Activated CD8-positive, alpha-beta memory T cell treated with anti-CD3 and anti-CD28 coated beads, Interleukin-2, amount 50 U/mL, for 4 hours (primary cell): Measurements from ENCODE around the gene KRTAP4-5.
"Not testable (repeated sequence)": the region's sequence is repeated elsewhere in the genome, so short reads cannot be mapped to it uniquely, and the experiment has no call there.

Source experiments
- DNase-seq: peaks from one replicate; pipeline ENCODE4 v3.0.0-alpha.2; 2020

Gene KRTAP4-5

DNA sequence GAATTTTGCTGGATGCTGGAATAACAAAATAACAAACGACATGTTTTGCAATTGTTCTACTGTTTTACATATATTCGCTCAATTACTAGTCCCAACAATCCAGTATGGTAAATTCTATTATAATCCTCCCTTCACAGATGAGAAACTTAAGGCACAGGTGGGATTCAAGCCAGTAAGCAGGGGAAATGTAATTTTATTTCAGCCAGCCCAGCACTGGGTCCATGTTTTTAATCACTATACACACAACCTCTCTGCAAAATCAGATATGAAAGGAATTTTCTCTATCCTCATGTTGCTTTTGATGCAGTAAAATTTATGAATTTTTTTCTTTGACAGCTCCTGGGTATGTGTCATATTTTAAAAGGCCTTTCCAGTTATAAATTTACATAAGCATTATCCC lies 4.4 kb downstream of the KRTAP4-5 start:
- DNase-seq, result no peak

DNA sequence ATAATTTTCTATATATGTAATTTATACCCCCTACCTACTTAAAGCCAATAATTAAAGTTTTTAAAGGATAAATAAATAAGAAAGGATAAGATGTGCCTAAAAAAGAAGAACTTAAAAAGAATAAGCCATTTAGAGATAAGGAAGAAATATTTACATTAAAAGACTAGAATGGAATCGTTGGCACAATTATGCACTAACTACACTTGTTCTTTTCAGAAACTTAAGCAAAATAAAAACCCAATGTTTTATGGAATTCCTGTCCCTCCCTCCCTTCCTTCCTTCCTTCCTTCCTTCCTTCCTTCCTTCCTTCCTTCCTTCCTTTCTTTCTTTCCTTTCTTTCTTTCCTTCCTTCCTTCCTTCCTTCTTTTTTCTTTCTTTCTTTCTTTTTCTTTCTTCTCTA lies 4.8 kb downstream of the KRTAP4-5 start:
- no peak for DNase-seq

DNA sequence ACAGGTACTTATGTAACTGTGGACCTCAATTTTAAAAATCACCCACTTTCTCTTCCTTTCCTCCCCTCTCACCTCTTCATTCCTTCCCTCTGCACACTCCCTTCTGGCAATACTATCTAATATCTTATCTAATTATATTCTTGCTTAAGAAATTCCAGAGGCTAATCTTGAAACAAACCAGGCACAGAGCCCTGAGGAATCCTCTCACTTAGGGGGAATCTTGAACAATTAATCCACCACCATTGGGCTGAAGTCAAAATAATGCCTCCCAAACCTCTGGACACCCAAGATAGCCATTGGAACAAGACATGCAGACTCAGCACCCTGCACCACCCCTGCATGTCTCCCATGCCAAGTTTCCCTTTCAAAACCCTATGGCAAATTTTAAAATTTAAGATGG lies 8.3 kb downstream of the KRTAP4-5 start:
- DNase-seq, result no peak

DNA sequence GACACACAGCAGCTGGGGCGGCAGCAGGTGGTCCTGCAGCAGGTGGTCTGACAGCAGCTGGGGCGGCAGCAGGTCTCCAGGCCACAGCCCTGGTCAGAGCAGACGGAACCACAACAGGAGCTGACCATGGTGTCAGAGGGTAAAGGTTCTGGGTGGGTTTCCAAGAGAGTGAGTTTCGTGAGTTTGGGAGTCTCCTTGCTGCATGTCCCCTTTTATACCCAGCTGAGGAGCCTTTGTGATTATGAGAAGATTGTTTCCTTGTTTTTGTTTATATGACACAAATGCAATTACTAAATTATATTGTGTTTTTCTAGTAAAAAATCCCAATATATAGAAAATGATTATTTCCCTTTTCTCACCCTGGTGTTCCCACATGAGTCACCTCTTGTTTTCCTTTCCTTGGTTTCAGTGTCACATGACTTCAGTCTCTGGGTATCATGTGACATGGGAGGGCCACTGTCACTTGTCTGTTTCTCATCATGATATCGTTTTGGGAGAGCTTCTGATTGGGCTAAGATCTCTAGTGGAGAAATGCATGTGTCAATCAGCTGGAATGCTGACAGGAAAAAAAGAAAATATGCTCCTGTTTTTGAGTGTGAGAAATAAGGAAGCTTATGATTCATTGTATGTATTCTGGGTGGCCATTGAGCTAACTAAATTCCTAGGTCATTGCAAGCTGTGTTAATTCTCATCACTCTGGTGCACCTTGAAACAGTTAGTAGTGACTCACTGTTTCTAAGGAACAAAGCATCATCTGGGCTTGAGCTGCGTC lies 9.1 kb downstream of the KRTAP4-5 start, which contains the start of gene KRTAP4-6:
Gene KRTAP4-6 (minus strand): TSS at position 185 of the 772 bp plus-strand sequence. CDS start 57 bp downstream, at position 128.
- no peak for DNase-seq

DNA sequence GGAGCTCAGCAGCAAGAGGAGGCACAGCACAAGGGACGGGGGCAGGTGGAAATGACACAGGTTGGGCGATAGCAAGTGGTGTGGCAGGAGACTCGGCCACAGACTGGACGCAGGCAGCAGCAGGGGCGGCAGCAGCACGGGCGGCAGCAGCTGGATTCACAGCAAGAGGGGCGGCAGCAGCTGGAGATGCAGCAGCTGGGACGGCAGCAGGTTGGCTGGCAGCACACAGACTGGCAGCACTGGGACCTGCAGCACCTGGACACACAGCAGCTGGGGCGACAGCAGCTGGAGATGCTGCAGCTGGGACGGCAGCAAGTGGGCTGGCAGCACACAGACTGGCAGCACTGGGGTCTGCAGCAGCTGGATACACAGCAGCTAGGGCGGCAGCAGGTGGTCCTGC lies 9.8 kb downstream of the KRTAP4-5 start:
- not testable (repeated sequence) for DNase-seq

DNA sequence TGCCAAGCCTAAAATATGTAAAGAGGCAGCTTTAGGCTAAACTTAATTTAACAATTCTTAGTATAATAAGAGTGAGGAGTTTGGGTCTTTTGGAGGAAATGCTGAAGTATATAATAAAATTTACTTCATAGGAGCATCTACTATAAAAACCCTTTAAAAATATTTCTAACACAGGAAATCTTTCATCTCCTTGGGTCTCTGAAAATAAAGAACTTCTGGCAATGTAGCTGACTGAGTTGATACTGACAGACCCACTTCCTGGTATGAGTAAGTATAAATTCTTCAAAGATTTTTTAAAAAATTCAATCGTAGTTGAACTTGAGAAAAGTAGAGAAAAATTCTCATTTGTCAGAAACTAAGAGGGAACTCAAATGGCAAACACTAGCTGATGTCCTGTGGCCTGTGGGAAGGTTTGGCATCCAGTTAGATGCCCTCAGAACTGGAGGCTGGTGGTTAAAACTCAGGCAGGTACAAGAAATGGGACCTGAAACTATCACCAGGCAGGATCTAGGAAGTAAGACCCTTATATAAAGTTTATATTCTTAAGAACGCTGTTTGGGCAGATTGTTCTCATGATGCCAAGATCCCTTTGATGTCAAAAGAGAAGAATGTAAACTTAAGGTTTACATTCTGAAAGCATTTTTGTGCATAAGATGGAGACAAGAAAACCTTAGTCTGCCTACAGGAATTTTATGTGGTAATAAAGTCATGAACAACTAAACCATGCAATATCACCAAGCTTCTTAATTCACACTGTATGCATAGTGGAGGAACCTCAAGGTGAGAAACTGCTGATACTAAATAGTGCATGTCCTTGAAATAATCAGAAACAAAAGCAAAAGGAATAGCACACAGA lies 15.5 kb downstream of the KRTAP4-5 start:
- no peak for DNase-seq

DNA sequence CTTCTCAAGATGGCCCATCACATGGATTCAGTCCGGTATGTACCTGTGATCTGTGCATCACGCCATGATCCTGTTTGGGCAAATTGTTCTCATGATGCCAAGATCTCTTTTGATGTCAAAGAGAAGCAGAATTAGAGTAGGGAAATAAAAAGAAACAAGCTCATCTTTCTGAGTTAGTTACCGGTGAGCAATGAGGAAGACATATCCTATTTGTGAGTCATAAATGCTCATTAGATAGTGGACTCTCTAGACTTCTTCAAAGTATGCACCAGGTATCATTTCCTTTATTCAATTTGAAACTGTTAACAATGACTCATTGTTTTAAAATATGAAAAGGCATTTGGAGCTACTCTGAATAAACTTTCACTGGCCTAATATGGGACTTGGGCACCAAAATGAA lies 17.6 kb downstream of the KRTAP4-5 start:
- DNase-seq, result no peak

DNA sequence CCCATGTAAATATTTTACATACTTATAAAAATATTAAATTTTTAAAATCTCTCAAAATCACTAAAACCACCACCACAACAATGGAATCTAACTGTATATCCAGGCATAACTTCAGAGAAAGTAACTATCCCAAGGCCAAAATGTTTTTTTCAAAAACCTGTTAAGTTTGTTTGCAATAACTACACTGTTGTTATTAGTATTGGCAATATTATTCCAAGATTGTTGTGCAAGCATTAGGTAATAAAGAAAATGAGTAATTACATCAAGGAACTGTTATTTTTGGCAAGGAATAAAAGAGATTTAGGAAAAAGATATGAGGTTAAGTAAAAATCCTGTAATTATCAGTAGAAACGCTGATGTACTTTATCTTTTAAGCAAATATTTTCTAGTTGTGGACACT lies 22.3 kb downstream of the KRTAP4-5 start:
- no peak for DNase-seq

DNA sequence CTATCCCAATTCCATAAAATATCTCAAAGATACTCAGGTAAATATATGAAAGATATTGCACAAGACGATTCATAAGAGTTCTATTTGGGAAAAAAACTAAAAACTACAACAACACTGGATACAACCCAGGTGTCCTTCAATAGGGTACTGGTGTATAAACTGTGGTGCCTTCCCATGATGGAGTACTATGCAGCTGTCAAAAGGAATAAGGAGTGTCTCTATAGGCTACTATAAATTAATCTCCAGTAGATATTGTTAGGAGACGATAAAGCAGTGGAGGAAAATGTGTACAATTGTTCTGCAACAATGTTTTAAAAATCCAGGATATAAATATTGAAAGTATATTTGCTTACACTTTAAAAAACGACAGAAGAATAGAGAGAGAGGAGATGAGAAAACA lies 23.2 kb downstream of the KRTAP4-5 start:
- no peak for DNase-seq

DNA sequence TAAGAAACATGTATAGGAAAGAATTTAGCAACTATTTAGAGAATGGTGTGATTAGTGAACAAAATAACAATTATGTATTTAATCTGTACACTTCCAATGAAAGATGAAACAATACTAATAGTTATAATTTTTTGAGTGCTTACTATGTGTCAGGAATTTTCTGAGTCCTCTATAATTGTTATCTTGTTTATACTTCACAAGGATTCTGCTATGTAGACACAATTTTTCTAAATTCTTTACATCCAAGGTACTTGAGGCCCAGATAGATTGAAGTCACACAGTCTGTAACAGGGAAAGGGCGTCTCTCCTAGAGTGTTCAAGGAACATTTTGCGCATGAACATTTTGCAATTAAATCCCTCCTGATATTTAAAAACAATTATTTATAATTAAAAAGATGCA lies 24.6 kb downstream of the KRTAP4-5 start:
- no peak for DNase-seq

DNA sequence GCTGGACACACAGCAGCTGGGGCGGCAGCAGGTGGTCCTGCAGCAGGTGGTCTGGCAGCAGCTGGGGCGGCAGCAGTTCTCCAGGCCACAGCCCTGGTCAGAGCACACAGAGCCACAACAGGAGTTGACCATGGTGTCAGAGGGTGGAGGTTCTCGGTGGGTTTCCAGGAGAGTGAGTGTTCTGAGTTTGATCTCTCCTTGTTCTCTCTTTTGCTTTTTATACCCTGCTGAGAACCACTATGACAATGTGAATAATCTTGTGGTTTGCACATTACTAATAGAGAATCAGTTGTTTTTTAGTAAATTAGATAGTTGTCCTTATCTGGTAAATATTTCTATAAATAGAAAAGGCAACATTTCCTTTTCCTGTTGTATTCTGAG lies 25.6 kb downstream of the KRTAP4-5 start, which contains the start of gene KRTAP4-12:
Gene KRTAP4-12 (minus strand): TSS at position 192 of the 381 bp plus-strand sequence. CDS start 60 bp downstream, at position 132.
- DNase-seq, result not testable (repeated sequence)

DNA sequence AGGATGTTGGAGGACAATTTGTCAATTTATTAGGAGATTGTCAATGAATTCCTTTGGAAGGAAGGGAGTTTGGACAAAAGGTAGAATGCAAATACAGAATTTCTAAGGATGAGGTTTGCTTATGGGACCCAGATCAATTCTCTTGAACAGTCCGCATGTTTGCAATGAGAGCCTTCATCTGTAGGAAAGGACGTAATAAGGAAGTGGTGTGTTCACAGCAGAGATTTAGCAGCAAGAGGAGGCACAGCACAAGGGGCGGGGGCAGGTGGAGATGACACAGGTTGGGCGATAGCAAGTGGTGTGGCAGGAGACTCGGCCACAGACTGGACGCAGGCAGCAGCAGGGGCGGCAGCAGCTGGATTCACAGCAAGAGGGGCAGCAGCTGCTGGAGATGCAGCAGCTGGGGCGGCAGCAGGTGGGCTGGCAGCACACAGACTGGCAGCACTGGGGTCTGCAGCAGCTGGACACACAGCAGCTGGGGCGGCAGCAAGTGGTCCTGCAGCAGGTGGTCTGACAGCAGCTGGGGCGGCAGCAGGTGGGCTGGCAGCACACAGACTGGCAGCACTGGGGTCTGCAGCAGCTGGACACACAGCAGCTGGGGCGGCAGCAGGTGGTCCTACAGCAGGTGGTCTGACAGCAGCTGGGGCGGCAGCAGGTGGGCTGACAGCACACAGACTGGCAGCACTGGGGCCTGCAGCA lies 26.2 kb downstream of the KRTAP4-5 start:
- DNase-seq, result not testable (repeated sequence)

DNA sequence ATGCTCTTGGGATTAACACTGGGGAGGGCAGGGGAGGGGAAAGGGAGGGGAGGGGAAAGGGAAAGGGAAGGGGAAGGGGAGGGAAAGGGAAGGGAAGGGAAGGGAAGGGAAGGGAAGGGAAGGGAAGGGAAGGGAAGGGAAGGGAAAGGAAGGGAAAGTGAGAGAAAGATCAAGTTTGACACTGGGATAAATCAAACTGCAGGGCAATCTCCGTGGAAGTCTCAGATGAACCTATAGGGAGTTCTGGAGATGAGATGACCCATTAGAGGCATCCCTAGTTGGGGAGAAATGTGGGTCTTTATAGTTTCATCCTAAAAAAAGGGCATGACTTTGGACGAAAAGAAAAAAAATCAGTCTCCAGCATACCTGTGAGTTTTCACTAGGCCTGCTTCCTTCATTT lies 27.9 kb downstream of the KRTAP4-5 start:
- no peak for DNase-seq

DNA sequence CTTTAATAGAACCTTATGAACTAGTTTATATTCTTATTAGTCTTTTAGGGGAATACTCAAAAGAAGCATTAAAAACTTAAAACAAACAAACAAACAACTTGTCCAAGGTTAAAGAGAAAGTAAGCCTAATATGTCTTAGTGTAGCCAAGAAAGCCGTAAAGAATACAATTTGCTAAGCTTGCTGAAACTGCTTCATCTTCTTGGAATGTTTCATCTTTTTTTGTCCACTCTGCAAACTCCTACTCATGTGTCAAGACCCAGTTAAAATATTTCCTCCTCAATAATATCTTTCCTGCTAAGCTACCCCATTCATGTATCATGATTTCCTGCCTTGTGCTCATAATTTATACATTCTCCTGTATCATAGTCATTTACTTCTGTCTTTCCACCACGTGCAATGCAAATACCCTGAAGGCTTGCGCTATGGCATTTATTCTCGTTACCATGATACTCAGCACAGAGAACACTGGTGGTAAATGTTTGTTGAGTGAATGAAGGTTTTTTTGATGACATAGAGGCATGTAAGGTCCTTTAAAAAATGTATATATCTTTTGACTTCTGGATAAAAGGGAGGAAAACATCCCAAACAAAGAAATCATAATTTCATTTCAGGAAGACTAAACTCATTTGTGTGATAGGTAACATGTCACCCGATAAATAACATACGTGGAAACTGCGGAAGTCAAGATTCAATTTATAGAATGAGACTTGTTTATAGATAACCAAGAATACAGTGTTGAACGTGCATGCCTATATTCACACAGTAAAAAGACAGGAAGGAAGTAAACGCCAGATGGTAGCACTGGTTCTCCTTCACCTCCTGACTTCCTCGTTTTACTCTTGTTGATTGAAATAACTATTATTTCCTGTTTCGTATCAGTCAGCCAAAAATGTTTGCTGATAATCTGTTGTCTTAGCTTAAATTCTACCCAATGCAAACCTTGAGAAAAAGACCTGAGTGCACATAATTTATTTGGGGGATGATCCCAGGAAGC lies 29.6 kb downstream of the KRTAP4-5 start:
- not testable (repeated sequence) for DNase-seq

DNA sequence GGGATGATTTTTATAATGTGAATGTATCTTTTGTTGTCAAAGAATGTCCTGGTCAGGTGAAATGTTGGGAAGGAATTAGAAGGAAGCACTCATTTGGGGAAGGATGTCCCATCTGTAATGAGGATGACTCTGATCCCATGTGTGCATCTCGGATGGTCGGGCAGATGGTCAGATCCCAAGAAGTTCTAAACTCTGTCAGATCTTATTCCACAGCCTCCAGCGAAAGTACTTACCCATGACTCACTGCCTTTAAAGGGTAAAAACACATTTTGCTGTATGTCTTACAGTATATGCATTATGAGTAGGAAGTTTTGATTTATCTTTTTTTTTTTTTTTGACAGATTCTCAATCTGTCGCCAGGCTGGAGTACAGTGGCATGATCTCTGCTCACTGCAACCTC lies 30.9 kb downstream of the KRTAP4-5 start:
- no peak for DNase-seq

DNA sequence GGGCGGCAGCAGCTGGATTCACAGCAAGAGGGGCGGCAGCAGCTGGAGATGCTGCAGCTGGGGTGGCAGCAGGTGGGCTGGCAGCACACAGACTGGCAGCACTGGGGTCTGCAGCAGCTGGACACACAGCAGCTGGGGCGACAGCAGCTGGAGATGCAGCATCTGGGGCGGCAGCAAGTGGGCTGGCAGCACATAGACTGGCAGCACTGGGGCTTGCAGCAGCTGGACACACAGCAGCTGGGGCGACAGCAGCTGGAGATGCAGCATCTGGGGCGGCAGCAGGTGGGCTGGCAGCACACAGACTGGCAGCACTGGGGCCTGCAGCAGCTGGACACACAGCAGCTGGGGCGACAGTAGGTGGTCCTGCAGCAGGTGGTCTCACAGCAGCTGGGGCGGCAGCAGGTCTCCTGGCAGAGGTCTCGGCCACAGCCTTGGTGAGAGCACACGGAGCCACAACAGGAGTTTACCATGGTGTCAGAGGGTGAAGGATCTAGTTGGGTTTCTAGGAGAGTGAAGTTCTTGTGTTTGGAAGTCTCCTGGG lies 31.7 kb downstream of the KRTAP4-5 start, which contains the start of gene KRTAP4-11:
Gene KRTAP4-11 (minus strand): TSS at position 528 of the 541 bp plus-strand sequence. CDS start 58 bp downstream, at position 470.
- not testable (repeated sequence) for DNase-seq

DNA sequence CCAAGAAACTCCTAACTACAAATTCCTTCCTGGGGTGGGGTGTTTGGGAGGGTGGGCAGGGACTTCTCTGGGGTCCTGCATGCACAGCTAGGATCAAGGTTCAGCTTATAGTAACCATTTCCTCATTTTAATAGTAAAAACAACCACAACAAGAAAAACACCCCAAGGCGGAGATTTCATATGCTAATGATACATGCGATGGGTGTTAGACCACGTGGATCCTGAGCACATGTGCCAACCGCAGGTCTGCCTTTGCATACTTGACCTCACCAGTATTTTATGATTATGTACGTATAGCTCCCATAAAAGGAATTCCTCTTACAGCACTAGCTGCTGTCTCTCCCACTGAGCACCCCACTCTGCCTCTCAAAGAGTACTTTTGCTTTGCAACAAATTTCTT lies 33.3 kb downstream of the KRTAP4-5 start:
- no peak for DNase-seq

DNA sequence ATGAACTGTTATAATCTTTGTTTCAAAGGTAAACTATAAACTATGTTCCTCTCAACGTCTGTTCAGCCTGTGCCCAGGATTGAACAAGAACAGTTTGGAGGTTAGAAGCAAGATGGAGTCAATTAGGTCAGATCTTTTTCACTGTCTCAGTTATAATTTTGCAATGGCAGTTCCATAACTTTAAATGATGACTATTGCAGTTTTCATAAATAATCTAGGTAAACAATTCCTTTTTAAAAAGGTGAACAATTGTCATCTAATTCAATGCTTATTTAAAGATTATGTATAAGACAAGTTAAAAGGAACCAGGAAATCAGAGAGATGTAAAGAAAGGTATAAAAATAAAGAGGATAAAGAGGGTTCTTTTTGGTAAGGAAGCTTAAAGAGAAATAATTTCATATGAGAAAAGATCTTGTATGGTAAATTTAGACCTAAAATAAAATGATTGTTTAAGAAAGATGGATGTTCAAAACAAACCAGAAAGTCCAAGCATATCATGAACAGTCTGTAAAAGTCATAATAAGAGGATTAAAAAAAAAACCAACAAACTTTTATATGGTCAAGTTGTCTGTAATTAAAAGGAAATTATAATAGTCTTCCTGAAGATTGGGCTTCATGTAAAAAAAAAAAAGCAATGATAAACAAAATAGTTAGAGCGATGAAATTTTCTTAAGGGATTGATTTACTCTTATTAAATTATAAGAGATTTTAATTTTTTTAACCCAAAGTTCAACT lies 38.3 kb downstream of the KRTAP4-5 start:
- no peak for DNase-seq

DNA sequence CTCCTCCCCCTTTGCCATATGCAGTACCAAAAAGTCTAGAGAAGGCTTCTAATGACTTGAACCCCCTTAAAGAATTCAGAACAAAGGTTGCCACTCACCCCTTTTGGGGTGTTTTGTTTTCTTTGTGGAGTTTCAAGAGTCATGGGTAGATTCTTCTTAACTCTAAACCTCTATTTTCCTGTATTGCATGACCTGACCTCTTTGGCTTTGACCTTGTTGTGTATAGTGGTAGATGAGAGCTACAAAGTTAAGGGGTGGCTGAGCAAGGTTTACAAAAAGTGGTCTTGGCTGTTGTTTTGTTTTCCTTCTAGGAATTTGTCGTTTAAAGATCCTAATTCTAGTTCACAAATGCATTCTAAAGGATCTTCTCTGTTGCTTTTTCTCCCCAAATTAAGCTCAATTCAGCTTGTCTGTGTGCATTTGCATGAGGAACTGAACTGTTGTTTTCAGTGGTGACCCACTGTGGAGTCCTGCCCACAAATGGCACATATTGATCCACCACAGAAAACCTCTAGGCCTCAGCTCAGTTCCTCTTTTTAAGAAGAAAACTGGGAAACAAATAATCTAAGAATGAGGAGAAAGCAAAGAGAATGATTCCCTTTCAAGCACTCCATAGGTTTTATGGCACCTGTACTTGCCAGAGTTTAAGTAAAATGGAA lies 40.8 kb downstream of the KRTAP4-5 start:
- not testable (repeated sequence) for DNase-seq

DNA sequence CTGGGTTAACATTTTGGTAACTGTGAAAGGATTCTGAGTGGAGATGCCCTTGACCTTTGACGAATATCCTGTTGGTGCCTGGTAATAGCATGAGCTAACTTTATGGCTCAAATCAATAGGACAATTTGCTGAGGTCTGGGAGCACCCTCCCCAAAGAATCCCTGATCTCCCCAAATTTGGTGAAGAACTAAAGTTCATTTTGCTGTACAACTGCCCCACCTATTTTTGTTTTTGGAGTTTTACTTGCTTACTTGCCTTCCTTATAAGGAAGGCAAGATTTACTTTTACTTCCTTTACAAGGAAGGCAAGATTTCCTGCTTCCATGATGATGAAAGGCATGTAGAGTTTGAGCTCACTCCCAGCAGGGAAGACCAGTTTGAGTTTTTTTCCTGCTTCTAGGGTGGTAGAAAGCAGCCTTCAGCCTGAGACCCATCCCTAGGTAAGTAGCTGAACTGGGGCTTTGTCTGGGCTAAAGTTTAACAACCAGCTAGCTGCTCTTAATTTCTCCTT lies 41.6 kb downstream of the KRTAP4-5 start:
- no peak for DNase-seq
